ENCODE data around the gene NUBP2. TPM values are rescaled to one million over a fixed set of nuclear protein-coding genes. Genes with fewer than 3 reads are reported as not detected.

NUBP2 gene
- total and polyA plus RNA-seq, 8 donors, result 14.7 to 171 (median 67.7) TPM

GRCh38 chr16:1740234-1740633 is 42.5 kb upstream of the NUBP2 start:
- no peaks in the 10 kb centered on the region for H3K9me3 ChIP-seq
- no peak overlapping the region for H3K27ac ChIP-seq
- no peak overlapping the region for H3K4me3 ChIP-seq
- intact Hi-C loops (cut with DNase I; ENCODE audit: low total_unique reads), result no loop called here
- H3K4me1 ChIP-seq, result no peaks in the 10 kb centered on the region
- no peak for TF ChIP-seq EP300 (IDR thresholded peaks at IDR 0.05)
- TF ChIP-seq POLR2AphosphoS5 (IDR thresholded peaks at IDR 0.05), result no peak
- no peak for TF ChIP-seq POLR2A (IDR thresholded peaks at IDR 0.05)
- TF ChIP-seq CTCF (IDR thresholded peaks at IDR 0.05), result no peak
- H3K36me3 ChIP-seq, result peaks cover 22 to 51% (median 47%) of the 10 kb centered on the region in 4 donors
- no peak for DNase-seq
- WGBS, 5 donors, result 95 to 97% (median 96%) methylated on average over 29 to 33 of the region's 33 CpGs
- H3K27me3 ChIP-seq, result no peaks in the 10 kb centered on the region

DNA sequence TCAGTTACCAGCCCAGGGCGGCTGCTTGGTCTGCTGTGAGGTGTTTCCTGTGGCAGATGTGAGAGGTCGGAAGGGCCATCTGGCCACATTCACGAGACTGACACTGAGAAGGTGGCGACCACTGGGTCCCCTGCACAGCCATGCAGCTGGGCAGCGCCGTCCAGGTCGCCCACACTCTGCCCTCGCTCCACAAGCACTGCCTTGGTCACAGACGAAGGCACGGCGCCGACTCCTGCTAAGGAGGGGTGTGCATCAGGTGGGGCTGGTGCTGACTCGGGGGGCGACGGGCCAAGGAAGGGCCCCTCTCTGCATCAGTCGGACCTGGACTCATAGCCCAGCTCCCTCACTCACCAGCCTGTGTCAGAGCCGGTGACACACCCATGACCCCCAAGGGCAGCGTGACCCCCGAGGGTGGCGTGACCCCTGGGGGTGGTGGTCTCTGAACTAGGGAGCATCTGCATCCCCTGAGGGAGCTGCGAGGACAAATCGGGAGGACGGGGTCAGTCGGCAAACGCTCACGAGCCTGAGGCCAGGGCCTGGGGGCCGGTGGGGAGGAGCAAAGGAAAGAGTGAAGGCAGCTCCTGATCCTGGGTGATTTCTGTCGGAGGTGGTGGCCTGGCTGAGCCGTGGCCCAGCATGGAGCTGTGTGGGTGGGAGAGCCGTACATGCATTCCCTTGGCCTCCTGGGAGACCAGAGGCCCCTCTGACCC is 41.8 kb upstream of the NUBP2 start:
- Histone ChIP-seq H3K27me3 (no peaks in the 10 kb centered on the region), H3K9me3 (no peaks in the 10 kb centered on the region), H3K27ac (no peak overlapping the region), H3K4me3 (no peak overlapping the region), H3K36me3 (peaks cover 22 to 58% (median 53%) of the 10 kb centered on the region in 4 donors), H3K4me1 (no peaks in the 10 kb centered on the region)
- intact Hi-C loops (cut with DNase I; ENCODE audit: low total_unique reads), result no loop called here
- no peak for DNase-seq
- no peak for TF ChIP-seq CTCF (IDR thresholded peaks at IDR 0.05)
- no peak for TF ChIP-seq EP300 (IDR thresholded peaks at IDR 0.05)
- TF ChIP-seq POLR2AphosphoS5 (IDR thresholded peaks at IDR 0.05), result no peak
- TF ChIP-seq POLR2A (IDR thresholded peaks at IDR 0.05), result no peak
- 91 to 95% (median 94%) methylated on average over 25 to 30 of the region's 30 CpGs for WGBS, 5 donors

- TF ChIP-seq POLR2A (IDR thresholded peaks at IDR 0.05) (no peak), EP300 (IDR thresholded peaks at IDR 0.05) (no peak), POLR2AphosphoS5 (IDR thresholded peaks at IDR 0.05) (no peak), CTCF (IDR thresholded peaks at IDR 0.05) (no peak)
- H3K4me3 ChIP-seq, result no peak overlapping the region
- H3K36me3 ChIP-seq, result peaks cover 22 to 65% (median 61%) of the 10 kb centered on the region in 4 donors
- no peak overlapping the region for H3K27ac ChIP-seq
- H3K9me3 ChIP-seq, result no peaks in the 10 kb centered on the region
- intact Hi-C loops (cut with DNase I; ENCODE audit: low total_unique reads), result no loop called here
- DNase-seq, result no peak
- no peaks in the 10 kb centered on the region for H3K27me3 ChIP-seq
- 93 to 97% (median 95%) methylated on average over 13 to 19 of the region's 19 CpGs for WGBS, 5 donors
- H3K4me1 ChIP-seq, result no peaks in the 10 kb centered on the region
These were observed 41.1 kb upstream of the NUBP2 start for GRCh38 chr16:1741553-1742165.

DNA sequence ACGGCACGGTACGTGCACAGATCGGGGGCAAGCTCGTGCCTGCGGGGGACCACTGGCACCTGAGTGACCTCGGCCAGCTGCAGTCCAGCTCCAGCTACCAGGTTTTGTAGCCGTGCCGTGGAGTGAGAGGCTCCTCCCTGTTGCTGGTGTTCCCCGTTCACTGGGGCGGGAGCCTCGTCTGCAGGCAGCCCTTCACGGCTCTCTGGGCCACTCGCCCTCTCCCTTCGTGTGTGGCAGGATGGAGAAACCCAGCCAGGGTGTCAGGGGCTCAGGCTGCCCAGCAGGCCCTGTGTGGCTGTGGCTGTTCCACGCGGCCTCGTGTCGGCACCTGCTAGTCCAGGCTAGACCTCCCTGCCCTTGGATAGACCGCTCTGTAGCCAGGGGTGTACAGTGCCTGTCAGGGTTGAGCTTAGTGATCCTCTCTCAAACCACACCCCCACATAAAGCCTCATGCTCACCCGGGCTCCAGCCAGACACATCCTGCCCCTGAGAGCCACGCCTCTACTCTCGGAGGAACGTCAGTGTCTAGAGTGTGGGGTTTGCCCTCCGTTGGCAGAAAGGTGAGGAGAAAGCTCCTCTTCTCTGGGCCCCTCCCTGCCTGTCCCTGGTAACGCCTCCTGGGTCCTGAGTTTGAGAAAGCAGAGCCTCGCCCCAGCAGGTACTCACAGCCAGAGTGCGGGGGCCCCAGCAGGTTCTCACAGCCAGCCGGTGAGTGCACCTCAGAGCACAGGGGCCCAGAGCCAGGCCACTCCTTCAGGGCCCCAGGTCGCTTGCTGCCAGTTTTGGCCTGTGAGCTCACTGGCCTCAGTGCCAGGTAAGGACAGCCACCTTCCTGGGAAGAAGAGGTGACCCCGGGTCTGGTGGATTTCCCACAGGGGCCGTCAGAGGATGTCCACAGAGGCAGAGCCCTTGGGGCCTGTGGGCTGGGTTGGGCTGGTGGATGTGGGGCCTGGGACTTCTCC is 39.1 kb upstream of the NUBP2 start:
- no peak overlapping the region for H3K4me3 ChIP-seq
- peaks cover 40 to 85% (median 81%) of the 10 kb centered on the region in 4 donors for H3K36me3 ChIP-seq
- DNase-seq, result no peak
- 90 to 93% (median 90%) methylated on average over 13 to 32 of the region's 32 CpGs for WGBS, 5 donors
- H3K27ac ChIP-seq, result no peak overlapping the region
- H3K4me1 ChIP-seq, result no peaks in the 10 kb centered on the region
- H3K27me3 ChIP-seq, result no peaks in the 10 kb centered on the region
- H3K9me3 ChIP-seq, result no peaks in the 10 kb centered on the region
- TF ChIP-seq POLR2AphosphoS5 (IDR thresholded peaks at IDR 0.05) (no peak), POLR2A (IDR thresholded peaks at IDR 0.05) (no peak), EP300 (IDR thresholded peaks at IDR 0.05) (no peak), CTCF (IDR thresholded peaks at IDR 0.05) (no peak)
- intact Hi-C loops (cut with DNase I; ENCODE audit: low total_unique reads), result no loop called here
